Transverse colon (tissue), 3 donors: ENCODE data around the gene SYTL5.

ENCODE experiments used
- POLR2A ChIP-seq: fragments of 450-650 bp; IDR thresholded peaks from one replicate; pipeline ENCODE4 v1.6.1; 2016; ENCODE audit warnings: antibody characterized with exemption, mild to moderate bottlenecking, moderate library complexity
- TF ChIP-seq, protein P1 (sequence below), 5 experiments: fragments of 200-600 bp in 3 of 5; fragments of 450-650 bp in 2 of 5; sonication (generic) in 3 of 5; IDR thresholded peaks; 1 replicate in 2 of 5; 2 replicates in 3 of 5; pipeline ENCODE4 v1.5.1; 2016 to 2017; ENCODE audit warnings: antibody characterized with exemption in 5 of 5, inconsistent platforms in 3 of 5, mild to moderate bottlenecking in 2 of 5, moderate library complexity in 1 of 5

DNA sequence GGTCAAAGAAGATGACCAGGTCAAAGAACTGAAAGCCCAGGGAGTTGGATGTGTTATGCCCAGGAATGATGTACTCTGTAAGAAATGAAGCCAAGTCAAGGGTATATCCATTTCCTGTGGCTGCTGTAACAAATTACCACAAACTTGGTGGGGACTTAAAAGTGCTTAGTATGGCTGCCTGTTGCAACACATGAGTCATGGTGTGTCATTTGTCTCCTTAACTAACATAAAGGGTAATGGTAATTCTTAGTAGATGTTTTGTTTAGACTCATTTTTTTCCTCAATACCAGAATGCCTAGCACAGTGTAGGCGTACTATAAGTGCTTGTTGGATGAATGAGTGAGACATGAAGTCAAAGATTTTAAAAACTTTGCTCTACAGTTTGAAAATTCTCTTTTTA is 45.7 kb downstream of the SYTL5 start:
- TF ChIP-seq POLR2A, result no peak
- TF ChIP-seq, protein P1, sequence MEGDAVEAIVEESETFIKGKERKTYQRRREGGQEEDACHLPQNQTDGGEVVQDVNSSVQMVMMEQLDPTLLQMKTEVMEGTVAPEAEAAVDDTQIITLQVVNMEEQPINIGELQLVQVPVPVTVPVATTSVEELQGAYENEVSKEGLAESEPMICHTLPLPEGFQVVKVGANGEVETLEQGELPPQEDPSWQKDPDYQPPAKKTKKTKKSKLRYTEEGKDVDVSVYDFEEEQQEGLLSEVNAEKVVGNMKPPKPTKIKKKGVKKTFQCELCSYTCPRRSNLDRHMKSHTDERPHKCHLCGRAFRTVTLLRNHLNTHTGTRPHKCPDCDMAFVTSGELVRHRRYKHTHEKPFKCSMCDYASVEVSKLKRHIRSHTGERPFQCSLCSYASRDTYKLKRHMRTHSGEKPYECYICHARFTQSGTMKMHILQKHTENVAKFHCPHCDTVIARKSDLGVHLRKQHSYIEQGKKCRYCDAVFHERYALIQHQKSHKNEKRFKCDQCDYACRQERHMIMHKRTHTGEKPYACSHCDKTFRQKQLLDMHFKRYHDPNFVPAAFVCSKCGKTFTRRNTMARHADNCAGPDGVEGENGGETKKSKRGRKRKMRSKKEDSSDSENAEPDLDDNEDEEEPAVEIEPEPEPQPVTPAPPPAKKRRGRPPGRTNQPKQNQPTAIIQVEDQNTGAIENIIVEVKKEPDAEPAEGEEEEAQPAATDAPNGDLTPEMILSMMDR (IDR thresholded peaks at IDR 0.05), result no peak
